Measurements from ENCODE around the gene SHISA3.
"Not testable (repeated sequence)": the region's sequence is repeated elsewhere in the genome, so short reads cannot be mapped to it uniquely, and the experiment has no call there.

SHISA3 gene

GRCh38 chr4:42396752-42397634 is at the start of gene SHISA3:
TSS of gene SHISA3 (plus strand) at chr4:42397488. CDS start at chr4:42398057, 569 bp downstream.
- peak in 1 of 4 experiments; percentile 7 for DNase-seq (ENCODE audit: low read depth in 4 of 4, low spot score in 1 of 4)

GRCh38 chr4:42348247-42348646 is 49.0 kb upstream of the SHISA3 start:
- DNase-seq (ENCODE audit: low read depth in 4 of 4, low spot score in 1 of 4), result no peak

- no peak for DNase-seq (ENCODE audit: low read depth in 4 of 4, low spot score in 1 of 4)
These were observed 48.6 kb upstream of the SHISA3 start for GRCh38 chr4:42348692-42349091.

GRCh38 chr4:42350611-42351182 is 46.6 kb upstream of the SHISA3 start:
- no peak for DNase-seq (ENCODE audit: low read depth in 4 of 4, low spot score in 1 of 4)

GRCh38 chr4:42352049-42352448 is 45.2 kb upstream of the SHISA3 start:
- DNase-seq (ENCODE audit: low read depth in 4 of 4, low spot score in 1 of 4), result no peak

- DNase-seq (ENCODE audit: low read depth in 4 of 4, low spot score in 1 of 4), result no peak
These were observed 40.0 kb upstream of the SHISA3 start for GRCh38 chr4:42357325-42357724.

GRCh38 chr4:42359711-42360110 is 37.6 kb upstream of the SHISA3 start:
- no peak for DNase-seq (ENCODE audit: low read depth in 4 of 4, low spot score in 1 of 4)

GRCh38 chr4:42360256-42360669 is 37.0 kb upstream of the SHISA3 start:
- DNase-seq (ENCODE audit: low read depth in 4 of 4, low spot score in 1 of 4), result no peak

GRCh38 chr4:42361456-42361855 is 35.8 kb upstream of the SHISA3 start:
- no peak for DNase-seq (ENCODE audit: low read depth in 4 of 4, low spot score in 1 of 4)

GRCh38 chr4:42362591-42362990 is 34.7 kb upstream of the SHISA3 start:
- no peak for DNase-seq (ENCODE audit: low read depth in 4 of 4, low spot score in 1 of 4)

GRCh38 chr4:42363614-42364013 is 33.7 kb upstream of the SHISA3 start:
- DNase-seq (ENCODE audit: low read depth in 4 of 4, low spot score in 1 of 4), result no peak

GRCh38 chr4:42364266-42365053 is 32.8 kb upstream of the SHISA3 start:
- DNase-seq (ENCODE audit: low read depth in 4 of 4, low spot score in 1 of 4), result no peak

- no peak for DNase-seq (ENCODE audit: low read depth in 4 of 4, low spot score in 1 of 4)
These were observed 30.3 kb upstream of the SHISA3 start for GRCh38 chr4:42366959-42367358.

GRCh38 chr4:42369489-42369888 is 27.8 kb upstream of the SHISA3 start:
- no peak for DNase-seq (ENCODE audit: low read depth in 4 of 4, low spot score in 1 of 4)

GRCh38 chr4:42371305-42372252 is 25.7 kb upstream of the SHISA3 start:
- no peak for DNase-seq (ENCODE audit: low read depth in 4 of 4, low spot score in 1 of 4)

GRCh38 chr4:42372303-42372702 is 25.0 kb upstream of the SHISA3 start:
- not testable (repeated sequence) for DNase-seq (ENCODE audit: low read depth in 4 of 4, low spot score in 1 of 4)

- DNase-seq (ENCODE audit: low read depth in 4 of 4, low spot score in 1 of 4), result no peak
These were observed 19.8 kb upstream of the SHISA3 start for GRCh38 chr4:42377497-42377896.

- no peak for DNase-seq (ENCODE audit: low read depth in 4 of 4, low spot score in 1 of 4)
These were observed 15.6 kb upstream of the SHISA3 start for GRCh38 chr4:42381666-42382065.

- DNase-seq (ENCODE audit: low read depth in 4 of 4, low spot score in 1 of 4), result no peak
These were observed 11.8 kb upstream of the SHISA3 start for GRCh38 chr4:42385516-42385915.

GRCh38 chr4:42390622-42391354 is 6.5 kb upstream of the SHISA3 start:
- no peak for DNase-seq (ENCODE audit: low read depth in 4 of 4, low spot score in 1 of 4)

Measured in stimulated activated CD4-positive, alpha-beta T cell treated with anti-CD3 and anti-CD28 coated beads, Interleukin-1b, Interleukin-23, amount 100 ng/mL, for 24 hours (primary cell).